Activated naive CD4-positive, alpha-beta T cell (primary cell): ENCODE results near the gene ZNF784.

Experiments used
- DNase-seq, 4 experiments: peaks; one replicate each; lab custom pipeline; 2025; lab: John Stamatoyannopoulos, UW

ZNF784 gene

DNA sequence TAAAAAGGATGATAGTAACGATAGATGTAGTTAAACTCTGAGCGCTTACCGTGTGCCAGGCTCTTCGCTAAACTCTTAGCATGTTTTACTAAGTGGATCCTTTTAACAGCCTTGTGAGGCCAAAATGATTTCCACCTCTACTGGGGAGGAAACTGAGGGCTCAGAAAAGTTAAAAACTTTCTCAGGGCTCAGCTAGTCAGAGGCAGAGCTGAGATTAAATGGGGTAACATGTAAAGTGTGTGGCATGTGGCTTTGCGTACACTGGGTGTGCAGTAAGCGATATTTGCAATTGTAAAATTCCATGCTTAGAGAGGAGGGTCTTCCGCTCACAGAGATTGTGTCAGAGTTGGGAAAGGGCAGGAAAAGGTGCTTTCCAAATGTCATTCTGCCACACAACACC lies 32.2 kb upstream of the ZNF784 start:
- DNase-seq: no peak

DNA sequence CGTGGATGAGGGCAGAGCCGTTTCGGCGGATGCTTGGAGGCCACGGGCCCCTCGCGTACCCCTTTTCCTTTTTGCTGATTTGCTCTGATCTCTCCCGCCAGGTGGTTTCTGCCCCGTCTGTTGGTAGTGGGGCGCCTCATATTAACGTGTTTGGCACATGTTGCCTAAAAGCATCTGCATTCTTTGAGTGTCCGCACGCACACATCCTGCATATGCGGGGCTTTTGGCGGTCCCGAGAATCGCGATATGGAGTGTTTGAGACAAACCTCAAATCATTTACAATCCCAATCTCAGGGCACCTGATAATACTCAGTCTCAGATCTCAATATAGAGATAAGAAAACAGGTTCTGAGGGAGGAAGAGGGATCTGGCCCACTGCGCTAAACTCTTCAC lies 31.3 kb upstream of the ZNF784 start:
- no peak for DNase-seq

DNA sequence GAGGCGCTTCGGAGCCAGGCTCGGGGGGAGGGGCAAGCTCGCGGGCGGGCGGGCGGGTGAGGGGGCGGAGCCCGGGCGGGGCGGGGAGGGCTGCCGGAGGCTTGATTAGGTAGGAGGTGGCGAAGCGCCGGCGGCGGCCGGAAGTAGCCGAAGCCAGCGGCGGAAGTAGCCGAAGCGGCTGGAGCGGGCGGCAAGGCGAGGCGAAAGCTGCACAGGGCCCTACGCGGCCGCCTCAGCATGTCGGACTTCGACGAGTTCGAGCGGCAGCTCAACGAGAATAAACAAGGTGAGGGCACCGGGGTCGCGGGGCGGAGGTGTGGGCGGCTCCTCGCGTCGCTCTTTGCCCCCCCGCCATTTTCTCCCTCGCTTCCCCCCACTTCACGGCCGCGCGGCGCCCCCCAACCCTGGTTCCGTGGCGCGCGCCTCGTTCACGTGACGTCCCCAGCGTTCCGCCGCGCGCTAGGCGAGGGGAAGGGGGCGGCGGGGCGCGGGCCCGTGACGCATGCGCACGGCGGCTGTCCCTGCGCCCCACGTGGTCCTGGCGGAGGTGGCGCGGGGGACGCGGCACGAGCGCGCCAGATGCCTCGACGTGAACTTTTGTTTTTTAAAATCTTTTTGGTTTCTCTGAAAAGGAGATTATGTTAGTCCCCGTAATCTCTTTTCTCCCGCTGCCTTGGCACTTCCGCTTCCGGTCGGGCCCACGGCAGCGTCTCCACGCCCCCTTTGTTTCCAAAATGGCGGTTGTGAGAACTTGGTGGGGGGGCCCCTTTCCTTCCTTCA lies 30.7 kb upstream of the ZNF784 start, which contains the start of gene U2AF2:
Gene U2AF2, plus strand, starts transcription at position 168 of the 780 bp plus-strand sequence. Its CDS starts 70 bp downstream, at position 238.
- DNase-seq: peak; percentile 94 to 98 (median 96)

DNA sequence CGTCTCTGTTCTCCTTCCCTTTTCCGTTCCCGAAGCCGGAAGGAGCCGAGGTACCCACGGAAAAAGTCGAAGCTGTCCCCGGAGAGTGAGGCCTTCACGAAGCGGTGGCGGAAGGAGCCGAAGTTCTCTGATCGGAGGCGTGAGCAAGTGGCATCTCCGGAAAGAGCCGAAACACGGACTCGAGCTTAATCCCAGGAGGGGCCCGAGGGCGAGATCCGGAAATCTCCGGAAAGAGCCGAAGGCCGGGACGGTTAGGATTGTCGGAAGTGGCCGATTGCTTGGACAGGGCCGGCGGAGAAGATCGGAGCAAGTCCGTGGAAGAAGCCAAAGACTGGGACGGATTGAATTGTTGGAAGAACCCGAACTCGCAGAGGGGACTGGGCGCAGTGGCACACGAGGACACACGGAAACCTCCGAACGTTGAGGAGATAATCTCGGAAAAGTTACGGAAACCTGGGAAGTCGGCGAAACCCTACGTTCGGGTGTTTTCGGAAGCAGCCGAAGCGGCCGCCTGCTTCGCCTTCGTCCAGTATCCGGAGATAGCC lies 30.0 kb upstream of the ZNF784 start:
- DNase-seq: peak; percentile 92 to 99 (median 97)

DNA sequence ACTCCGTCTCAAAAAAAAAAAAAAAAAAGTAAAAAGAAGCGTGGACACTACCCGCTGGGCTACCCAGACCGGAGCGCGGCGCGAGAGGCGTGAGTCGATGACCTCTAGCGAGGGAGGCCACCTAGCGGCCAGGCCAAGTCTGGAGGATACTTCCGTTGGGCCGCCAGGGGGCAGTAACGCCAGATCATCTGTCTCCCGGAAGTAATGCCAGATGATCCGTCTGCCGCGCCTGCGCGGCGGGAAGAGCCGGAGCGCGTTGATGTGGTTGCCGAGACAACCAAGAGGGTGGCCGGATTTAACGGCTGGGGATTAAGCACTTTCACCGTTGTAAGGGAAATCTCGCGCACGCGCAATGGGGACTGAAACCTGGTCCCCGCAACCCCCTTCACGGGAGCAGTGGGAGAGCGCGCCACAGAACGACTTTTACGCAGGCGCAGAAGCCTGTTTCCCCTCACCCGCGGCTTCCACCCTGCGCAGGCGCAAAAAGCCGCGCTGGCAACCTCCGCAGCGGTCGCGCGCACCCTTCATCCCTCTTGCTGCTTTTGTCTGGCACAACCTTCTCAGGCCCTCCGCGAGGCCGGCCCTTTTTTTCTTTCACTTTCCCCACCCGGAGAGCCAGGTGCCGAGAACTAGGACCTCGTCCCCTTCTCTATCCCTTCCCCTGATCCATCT lies 29.4 kb upstream of the ZNF784 start:
- peak; percentile 98 to 99 (median 98) for DNase-seq

DNA sequence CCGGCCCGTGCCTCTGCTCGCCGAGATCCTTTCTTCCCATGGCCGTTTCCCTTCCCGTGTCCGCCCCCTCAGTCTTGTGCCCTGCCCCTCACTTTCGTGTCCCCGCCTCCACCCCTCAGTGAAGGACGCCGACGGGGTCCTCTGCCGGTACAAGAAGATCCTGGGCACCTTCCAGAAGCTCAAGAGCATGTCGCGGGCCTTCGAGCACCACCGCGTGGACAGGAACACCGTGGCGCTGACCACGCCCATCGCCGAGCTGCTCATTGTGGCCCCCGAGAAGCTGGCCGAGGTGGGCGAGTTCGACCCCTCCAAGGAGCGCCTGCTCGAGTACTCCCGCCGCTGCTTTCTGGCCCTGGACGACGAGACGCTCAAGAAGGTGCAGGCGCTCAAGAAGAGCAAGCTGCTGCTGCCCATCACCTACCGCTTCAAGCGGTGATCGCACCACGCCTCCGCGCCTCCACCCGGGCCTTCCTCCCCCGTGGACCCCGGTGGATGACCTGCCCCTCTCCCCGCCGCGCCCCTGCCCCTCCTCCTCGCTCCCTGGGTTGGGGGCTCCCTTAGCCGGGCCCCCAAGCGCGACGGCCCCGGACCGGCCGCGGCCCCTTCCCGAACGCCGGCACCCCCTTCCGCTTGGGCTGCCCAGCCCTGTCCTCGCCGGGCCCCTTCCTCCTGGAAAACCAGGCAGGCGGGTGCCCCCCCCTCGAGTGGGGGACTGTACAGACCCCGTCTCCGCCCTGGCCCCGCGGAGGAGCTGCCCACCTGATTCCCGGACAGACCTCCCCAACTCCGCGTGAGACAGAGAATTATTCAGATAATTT lies 28.2 kb upstream of the ZNF784 start:
- no peak for DNase-seq

DNA sequence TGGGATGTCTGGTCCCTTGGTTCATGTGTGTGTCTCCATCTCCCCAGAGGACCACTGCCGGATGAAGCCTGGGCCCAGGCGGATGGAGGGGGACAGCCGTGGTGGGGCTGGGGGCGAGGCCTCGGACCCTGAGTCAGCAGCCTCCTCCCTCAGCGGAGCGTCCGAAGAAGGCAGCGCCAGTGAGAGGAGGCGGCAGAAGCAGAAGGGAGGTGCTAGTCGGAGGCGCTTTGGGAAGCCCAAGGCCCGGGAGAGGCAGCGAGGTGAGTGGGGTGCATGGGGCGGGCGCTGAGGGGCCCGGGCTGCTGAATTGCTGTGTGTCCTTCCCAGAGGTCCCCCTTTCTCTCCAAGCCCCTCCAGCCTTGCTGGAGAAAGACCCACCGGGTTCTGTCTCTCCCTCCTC lies 26.9 kb upstream of the ZNF784 start:
- no peak for DNase-seq

DNA sequence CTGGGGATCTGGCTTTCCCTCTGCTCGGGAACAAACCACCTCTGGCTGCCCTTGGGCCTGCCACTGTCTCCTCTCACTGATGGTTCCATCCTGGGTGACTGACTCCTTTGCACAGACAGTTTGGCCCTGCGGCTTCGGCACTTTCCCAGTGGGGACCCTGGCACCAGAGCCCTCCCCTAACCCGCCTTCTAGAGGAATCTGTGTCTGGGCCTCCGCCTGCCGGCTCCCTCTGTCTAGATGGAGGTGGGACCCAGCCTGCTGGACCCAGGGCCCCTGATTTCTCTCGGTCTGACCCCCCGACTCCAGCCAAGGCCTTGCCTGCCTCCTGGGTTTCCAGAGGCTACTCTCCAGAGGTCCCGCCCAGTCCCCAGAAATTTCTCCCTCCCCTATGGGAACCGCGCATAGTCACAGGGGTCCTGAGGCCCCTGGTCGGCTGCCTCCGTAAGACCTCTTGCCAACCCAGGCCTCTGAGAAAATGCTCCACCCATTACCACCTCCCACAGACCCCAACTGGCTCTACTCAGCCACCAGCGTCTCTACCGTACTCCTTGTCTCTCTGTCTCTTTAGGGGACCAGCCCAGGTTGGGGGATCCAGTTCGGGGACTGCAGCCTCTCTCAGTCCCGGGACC lies 26.4 kb upstream of the ZNF784 start:
- no peak for DNase-seq

DNA sequence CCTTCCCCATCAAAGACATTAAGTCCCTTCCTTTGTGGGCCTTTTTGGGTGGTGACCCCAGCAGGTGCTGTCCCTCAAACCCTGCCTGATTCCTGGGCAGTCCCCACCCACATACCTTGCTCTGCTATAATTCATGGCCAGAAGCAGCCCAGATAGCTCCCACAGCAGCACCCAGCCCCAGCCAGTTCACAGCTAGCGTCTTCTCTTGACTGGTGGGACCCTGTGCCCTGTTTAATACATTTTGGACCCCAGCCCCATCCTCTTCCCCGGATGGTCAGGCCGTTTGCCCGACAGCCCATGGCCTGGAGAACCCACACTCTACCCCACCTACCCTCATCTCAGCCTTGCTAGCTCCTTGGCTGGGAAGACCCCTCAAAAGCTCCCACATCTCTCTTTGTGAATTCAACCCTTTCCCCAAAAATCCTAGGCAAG lies 25.8 kb upstream of the ZNF784 start:
- no peak for DNase-seq

DNA sequence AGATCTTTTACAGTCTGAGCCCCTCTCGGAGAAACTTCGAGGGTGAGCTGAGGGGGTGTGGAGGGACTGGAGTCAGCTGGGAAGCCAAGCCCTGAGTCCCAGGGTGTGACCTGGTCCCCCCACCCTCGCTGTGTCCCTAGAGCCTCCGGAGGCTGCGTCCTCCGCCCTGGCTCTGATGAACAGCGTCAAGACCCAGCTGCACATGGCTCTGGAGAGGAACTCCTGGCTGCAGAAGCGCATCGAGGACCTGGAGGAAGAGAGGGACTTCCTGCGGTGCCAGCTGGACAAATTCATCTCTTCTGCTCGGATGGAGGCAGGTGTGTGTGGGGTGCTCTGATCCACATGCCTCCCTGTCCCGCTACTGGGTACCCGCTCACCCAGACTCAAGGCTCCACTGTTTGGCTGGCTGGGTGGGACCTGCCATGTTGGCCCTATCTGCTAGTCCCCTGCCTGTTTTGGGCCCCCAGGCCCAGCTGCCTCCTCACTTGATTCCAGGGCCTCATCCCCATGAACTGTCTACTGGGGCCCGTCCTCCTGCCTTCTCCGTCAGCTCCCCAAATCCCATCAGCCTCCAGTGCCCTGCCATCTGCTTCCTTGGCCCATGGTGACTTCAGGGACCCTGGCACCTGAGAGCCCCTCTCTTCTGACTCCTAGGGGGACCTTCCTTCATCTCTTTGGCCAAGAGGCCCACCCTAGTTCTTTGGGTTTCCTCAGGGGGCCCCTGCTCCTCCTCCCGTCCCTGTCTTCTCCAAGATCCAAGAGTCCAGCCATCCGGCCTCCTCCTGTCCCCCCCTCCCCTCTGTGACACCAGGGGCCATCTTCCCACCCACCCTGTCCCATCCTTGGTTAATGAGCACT lies 25.1 kb upstream of the ZNF784 start:
- no peak for DNase-seq

DNA sequence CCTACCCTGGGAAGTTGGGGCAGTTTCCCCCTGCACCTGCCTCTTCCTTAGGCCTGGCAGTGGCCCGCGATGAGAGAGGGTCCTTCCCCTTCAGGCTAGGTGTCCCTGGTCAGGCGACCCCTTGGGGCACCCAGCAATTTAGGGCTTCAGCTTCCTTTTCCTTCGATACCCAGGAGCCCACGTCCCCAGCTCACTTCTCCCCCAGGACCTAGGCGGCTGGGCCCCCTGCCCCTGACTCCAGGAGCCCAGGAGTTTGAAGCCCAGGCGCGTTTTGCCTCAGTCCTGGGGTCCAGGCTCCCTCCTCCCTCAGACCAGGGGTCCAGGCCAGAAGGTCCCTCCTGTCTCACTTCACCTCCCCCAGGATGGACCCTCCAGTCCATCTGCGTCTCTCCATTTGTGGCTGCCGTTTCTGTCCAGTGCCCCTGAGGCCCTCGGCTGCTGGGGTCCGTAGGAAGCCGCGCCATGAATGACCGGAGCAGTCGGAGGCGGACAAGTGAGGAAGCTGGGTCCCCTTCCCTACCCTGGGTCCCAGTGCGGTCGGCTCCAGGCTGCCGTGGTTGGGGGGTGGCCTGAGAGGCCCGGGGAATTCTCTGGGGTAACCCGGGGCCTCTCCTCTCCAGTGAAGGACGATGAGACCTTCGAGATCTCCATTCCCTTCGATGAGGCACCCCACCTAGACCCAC lies 24.4 kb upstream of the ZNF784 start:
- DNase-seq: no peak

DNA sequence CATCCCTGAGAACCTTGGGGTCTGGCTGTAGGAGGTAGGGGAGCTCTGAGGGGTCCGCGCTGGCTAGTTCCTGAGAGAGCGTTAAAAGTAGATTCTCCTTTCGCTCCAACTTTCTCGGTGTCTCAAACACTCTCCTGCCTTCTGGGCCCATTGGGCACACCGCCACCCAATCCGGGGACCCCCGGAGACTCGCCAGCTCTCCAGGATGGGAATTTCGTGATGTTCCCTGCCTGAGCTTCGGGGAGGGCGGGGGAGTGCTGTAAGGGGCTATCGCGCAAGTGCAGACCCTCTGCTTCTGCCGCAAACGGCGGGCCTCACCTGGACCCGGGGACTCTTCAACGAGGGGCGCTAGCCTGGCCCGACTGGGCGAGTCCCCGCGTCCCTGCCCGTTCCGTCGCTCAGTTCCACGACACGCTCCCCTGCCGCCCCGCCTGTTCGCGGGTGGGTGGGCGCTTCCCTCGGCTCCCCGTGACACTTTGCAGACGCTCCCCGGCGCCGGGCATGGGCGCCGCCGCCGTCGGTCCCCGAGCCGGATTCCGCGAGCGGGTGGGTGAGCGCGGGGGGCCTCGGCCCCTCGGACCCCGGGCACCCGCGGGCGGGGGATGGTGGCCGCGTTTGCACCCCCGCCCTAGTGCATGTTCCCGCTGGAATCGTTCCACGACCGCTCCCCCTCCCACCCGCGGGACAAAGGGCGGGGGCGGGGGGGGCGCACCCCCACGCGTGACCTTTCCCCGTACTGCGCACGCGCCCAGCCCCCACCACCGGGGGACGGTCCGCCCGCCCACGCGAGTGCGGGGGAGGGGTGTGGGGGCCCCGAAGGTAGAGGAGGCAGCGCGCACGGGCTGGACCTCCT lies 23.6 kb upstream of the ZNF784 start, which contains the start of gene CCDC106:
Gene CCDC106, plus strand, starts transcription at position 481 of the 853 bp plus-strand sequence. CDS start 835 bp downstream, outside the sequence.
- DNase-seq: peak in 2 of 4 experiments; percentile 32 to 58

DNA sequence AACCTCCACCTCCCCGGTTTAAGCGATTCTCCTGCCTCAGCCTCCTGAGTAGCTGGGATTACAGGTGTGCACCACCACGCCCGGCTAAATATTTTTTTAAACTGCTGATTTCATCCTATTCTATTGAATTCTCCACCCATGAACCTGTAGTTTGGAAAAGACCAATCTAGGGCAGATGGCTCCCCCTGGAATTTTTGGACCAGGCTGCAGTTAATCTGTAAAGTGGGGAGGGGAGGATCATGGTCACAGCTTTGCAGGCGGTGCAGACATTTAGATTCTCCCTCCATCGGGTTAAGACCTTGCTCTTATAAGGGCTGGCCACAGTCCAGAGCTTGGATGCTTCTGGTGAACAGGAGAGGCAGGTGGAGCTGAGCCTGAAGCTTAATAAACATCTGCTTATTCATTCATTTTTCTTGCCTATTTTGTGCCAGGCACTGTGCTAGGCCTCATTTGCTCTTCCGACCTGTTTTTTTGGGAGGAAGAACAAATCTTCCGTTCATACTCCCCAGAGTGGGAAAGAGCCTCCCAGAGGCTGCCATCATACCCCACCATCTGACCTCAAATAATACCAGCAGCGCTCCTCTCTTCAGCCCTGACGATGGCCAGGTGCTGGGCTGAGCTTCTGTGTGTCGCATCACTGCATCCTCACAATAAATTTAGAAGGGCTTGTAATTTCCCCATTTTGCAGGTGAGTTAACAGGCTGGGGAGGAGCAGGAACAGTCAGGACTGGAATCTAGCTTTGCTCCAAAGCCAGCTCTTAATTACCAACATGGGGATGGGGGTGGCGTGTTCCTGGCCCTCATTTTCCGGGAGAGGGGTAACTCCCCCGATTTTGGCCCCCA lies 22.7 kb upstream of the ZNF784 start:
- no peak for DNase-seq

DNA sequence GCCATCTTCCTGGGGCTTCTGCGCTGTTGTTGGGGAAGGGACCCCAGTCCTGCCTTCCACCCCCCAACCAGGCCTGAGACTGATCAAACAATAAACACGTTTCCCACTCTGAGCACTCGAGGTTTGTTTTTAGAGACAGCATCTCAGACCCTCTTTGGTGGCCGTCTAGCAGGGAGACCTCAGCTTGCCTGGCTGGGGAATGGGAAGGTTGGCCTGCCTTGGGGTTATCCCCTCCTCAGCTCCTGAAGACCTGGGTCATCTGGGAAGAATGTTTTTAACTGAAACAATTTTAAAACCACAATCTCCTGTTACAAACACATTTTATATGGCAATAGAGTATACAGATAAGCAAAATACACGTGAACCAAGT lies 21.1 kb upstream of the ZNF784 start:
- no peak for DNase-seq

DNA sequence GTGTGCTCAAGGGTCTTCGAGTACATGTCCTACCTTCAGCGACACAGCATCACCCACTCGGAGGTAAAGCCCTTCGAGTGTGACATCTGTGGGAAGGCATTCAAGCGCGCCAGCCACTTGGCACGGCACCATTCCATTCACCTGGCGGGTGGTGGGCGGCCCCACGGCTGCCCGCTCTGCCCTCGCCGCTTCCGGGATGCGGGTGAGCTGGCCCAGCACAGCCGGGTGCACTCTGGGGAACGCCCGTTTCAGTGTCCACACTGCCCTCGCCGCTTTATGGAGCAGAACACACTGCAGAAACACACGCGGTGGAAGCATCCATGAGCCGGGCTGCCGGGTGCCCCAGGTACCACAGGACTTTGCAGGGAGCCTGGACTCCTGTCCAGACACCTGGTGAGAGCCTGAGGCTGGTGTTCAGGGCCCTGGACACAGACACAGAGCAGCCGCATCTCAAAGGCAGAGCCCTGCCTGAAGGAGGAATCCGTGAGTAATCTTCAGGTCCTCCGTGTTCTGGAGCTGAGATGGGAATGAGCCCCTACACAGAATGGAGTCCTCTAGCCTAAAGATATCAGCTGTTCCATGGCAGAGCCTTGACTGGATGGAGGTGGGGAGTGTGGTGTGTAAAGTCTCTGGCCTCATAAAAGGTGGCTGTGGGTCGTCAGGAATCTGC lies 20.6 kb upstream of the ZNF784 start:
- DNase-seq: no peak

DNA sequence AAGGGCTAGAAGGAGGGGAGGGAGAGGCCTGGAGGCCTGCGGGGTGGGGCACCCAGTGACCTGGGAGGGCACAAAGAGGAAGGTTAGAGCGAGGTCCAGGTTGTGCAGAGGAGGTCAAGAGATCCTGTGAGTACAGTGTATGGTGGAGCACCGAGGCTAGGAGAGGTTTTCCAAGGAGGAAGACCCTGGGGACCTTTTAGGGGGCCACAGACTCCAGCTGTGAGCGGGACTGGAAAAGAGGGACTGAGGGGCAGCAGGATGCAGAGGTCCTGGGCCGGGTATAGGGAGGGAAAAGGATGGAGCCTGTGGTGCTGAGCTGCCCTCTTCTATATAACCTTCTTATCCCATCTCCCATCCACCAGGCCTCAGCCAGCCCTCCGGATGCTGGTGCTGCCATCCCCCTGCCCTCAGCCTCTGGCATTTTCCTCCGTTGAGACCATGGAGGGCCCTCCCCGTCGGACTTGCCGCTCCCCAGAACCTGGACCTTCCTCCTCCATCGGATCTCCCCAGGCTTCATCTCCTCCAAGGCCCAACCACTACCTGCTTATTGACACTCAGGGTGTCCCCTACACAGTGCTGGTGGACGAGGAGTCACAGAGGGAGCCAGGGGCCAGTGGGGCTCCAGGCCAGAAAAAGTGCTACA lies 19.9 kb upstream of the ZNF784 start:
- no peak for DNase-seq

DNA sequence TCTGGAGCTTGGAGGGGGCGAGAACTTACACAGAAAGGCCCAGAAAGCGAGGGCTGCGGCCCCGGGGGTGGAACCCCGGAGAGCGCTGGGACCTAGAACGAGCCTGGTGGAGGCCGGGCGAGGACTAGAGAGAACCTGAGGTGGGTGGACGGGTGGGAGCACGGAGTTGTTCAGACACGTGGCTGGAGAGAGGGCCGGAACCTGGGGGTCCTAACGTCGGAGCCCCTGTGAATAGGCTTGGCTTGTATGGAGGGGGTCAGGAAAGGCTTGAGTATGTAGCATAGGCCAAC lies 19.5 kb upstream of the ZNF784 start:
- DNase-seq: no peak
